Measurements from ENCODE around the gene GDI1.
A peak's percentile ranks its signal among the peaks of the same experiment; 100 is the strongest.

The GDI1 gene

DNA sequence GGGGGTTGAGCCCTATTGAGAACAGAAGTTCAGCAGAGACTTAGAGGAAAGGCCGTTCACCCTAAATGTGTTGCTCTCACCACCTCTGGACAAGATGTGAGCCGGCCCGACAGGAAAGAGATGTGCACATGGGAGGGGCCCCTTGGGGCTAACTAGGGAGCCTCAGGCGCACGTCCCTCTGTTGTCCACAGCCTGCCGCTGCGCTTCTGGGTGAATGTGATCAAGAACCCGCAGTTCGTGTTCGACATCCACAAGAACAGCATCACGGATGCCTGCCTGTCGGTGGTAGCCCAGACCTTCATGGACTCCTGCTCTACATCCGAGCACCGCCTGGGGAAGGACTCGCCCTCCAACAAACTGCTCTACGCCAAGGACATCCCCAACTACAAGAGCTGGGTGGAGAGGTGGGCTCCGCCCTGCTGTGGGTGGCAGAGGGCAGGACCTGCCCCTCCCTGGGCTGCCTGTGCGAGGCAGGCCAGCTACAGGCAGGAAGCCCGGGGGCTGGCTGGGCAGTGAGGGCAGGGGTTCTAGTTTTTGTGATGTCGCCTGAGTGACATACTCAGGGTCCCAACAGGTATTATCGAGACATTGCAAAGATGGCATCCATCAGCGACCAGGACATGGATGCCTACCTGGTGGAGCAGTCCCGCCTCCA, 34.1 kb downstream of the GDI1 start:
- no CpG with 5 or more reads among the region's 23 CpGs for WGBS (ENCODE audit: insufficient coverage, insufficient read length)
- H3K27me3 ChIP-seq (ENCODE audit: control insufficient read depth, insufficient read depth, low read length), result no peaks in the 10 kb centered on the region
- peaks cover 27% of the 10 kb centered on the region for H3K36me3 ChIP-seq (ENCODE audit: control insufficient read depth, insufficient read depth, low read length)
- H3K4me1 ChIP-seq (ENCODE audit: control insufficient read depth, insufficient read depth, low read length), result no peaks in the 10 kb centered on the region
- H3K27ac ChIP-seq (ENCODE audit: low read length), result no peak overlapping the region
- H3K4me3 ChIP-seq (ENCODE audit: low read length), result no peak overlapping the region
- DNase-seq (ENCODE audit: low read depth, low spot score), result no peak
- H3K9me3 ChIP-seq (ENCODE audit: control insufficient read depth, insufficient read depth, low read length), result no peaks in the 10 kb centered on the region

DNA sequence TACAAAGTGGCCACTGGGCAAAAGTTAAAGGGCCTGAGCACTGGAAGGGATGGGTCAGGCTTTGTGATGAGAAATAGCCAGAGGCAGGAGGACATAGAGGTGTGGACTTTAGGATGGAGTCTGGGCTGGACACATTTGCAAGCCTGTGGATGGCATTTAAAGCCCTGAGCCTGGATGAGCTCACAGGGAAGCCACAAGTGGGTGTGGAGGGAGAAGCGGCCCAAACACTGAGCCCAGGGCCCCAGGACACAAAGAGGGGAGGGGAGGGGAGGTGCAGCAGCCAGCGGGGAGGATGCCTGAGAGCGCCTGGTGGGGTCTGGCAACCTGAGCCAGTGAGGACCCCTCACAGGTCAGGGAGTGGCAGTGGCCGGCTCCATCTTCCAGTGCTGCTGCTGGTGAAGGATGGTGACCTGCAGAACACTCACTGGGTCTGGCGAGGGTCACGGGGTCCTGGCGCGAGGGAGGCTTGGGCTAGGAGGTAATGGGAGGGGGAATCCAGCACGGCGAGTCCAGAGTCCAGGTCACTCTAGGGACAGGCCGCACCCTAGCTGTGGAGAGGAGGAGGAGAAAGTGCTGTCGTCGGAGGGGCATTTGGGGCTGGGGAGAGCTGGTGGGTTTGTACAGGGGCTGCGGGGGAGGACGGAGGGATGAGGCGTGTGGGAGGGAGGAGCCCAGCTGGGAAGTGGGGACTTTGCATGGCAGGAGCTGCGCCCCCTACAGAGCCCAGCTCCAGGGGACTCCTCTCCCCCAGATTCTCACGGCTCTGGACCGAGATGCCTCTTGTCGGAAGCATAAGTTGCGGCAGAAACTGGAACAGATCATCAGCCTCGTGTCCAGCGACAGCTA, 35.1 kb downstream of the GDI1 start:
- Histone ChIP-seq H3K36me3 (ENCODE audit: control insufficient read depth, insufficient read depth, low read length) (peaks cover 22% of the 10 kb centered on the region), H3K4me1 (ENCODE audit: control insufficient read depth, insufficient read depth, low read length) (no peaks in the 10 kb centered on the region), H3K4me3 (ENCODE audit: low read length) (no peak overlapping the region), H3K9me3 (ENCODE audit: control insufficient read depth, insufficient read depth, low read length) (no peaks in the 10 kb centered on the region), H3K27ac (ENCODE audit: low read length) (no peak overlapping the region), H3K27me3 (ENCODE audit: control insufficient read depth, insufficient read depth, low read length) (no peaks in the 10 kb centered on the region)
- no peak for DNase-seq (ENCODE audit: low read depth, low spot score)
- no CpG with 5 or more reads among the region's 23 CpGs for WGBS (ENCODE audit: insufficient coverage, insufficient read length)

- no peaks in the 10 kb centered on the region for H3K4me1 ChIP-seq (ENCODE audit: control insufficient read depth, insufficient read depth, low read length)
- no CpG with 5 or more reads among the region's 28 CpGs for WGBS (ENCODE audit: insufficient coverage, insufficient read length)
- no peak for DNase-seq (ENCODE audit: low read depth, low spot score)
- H3K9me3 ChIP-seq (ENCODE audit: control insufficient read depth, insufficient read depth, low read length), result no peaks in the 10 kb centered on the region
- peaks cover 16% of the 10 kb centered on the region for H3K36me3 ChIP-seq (ENCODE audit: control insufficient read depth, insufficient read depth, low read length)
- no peaks in the 10 kb centered on the region for H3K27me3 ChIP-seq (ENCODE audit: control insufficient read depth, insufficient read depth, low read length)
- no peak overlapping the region for H3K4me3 ChIP-seq (ENCODE audit: low read length)
- H3K27ac ChIP-seq (ENCODE audit: low read length), result no peak overlapping the region
These were observed 36.0 kb downstream of the GDI1 start for GRCh38 chrX:154472685-154473632.

GRCh38 chrX:154473683-154474082, 36.7 kb downstream of the GDI1 start:
- Histone ChIP-seq H3K9me3 (ENCODE audit: control insufficient read depth, insufficient read depth, low read length) (no peaks in the 10 kb centered on the region), H3K4me1 (ENCODE audit: control insufficient read depth, insufficient read depth, low read length) (no peaks in the 10 kb centered on the region), H3K27ac (ENCODE audit: low read length) (no peak overlapping the region), H3K36me3 (ENCODE audit: control insufficient read depth, insufficient read depth, low read length) (peaks cover 11% of the 10 kb centered on the region), H3K27me3 (ENCODE audit: control insufficient read depth, insufficient read depth, low read length) (no peaks in the 10 kb centered on the region), H3K4me3 (ENCODE audit: low read length) (no peak overlapping the region)
- no peak for DNase-seq (ENCODE audit: low read depth, low spot score)
- no CpG with 5 or more reads among the region's 7 CpGs for WGBS (ENCODE audit: insufficient coverage, insufficient read length)

GRCh38 chrX:154476821-154477220, 39.9 kb downstream of the GDI1 start:
- DNase-seq (ENCODE audit: low read depth, low spot score), result no peak
- no peaks in the 10 kb centered on the region for H3K9me3 ChIP-seq (ENCODE audit: control insufficient read depth, insufficient read depth, low read length)
- H3K4me1 ChIP-seq (ENCODE audit: control insufficient read depth, insufficient read depth, low read length), result no peaks in the 10 kb centered on the region
- no peaks in the 10 kb centered on the region for H3K27me3 ChIP-seq (ENCODE audit: control insufficient read depth, insufficient read depth, low read length)
- no peak overlapping the region for H3K4me3 ChIP-seq (ENCODE audit: low read length)
- H3K36me3 ChIP-seq (ENCODE audit: control insufficient read depth, insufficient read depth, low read length), result no peaks in the 10 kb centered on the region
- no peak overlapping the region for H3K27ac ChIP-seq (ENCODE audit: low read length)
- WGBS (ENCODE audit: insufficient coverage, insufficient read length), result no CpG with 5 or more reads among the region's 8 CpGs

DNA sequence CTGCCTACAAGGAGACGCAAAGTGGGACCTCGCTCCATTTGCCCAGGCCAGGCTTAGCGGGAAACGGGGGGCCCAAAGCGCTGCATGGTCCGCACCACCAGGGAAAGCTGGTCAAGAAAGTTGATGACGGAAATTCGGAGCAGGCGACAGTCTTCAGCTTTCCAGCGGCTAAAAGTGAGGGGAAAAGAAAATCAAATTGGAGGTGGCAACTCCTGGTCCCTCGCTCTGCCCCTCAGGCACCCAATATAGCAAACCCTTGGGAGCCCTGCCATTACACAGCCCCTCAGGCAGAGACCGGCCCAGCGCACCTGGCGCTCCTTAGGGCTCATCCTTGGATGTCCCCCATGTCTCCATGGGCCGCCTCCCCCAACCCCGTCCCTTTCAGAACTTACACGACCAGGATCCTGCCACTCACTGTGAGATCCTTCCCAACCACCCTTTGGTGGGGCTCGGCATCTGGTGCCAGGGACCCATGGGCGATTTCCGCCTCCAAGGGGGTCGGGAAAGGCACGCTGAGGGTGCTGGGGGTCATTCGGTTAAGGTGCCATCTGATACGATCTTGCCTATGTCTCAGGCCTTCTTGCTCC, 41.0 kb downstream of the GDI1 start:
- no peak for DNase-seq (ENCODE audit: low read depth, low spot score)
- Histone ChIP-seq H3K4me1 (ENCODE audit: control insufficient read depth, insufficient read depth, low read length) (no peaks in the 10 kb centered on the region), H3K36me3 (ENCODE audit: control insufficient read depth, insufficient read depth, low read length) (no peaks in the 10 kb centered on the region), H3K9me3 (ENCODE audit: control insufficient read depth, insufficient read depth, low read length) (no peaks in the 10 kb centered on the region), H3K27ac (ENCODE audit: low read length) (no peak overlapping the region), H3K4me3 (ENCODE audit: low read length) (peak overlapping the region; percentile 78; the same call in 1 of the 2 replicates), H3K27me3 (ENCODE audit: control insufficient read depth, insufficient read depth, low read length) (no peaks in the 10 kb centered on the region)
- no CpG with 5 or more reads among the region's 24 CpGs for WGBS (ENCODE audit: insufficient coverage, insufficient read length)

DNA sequence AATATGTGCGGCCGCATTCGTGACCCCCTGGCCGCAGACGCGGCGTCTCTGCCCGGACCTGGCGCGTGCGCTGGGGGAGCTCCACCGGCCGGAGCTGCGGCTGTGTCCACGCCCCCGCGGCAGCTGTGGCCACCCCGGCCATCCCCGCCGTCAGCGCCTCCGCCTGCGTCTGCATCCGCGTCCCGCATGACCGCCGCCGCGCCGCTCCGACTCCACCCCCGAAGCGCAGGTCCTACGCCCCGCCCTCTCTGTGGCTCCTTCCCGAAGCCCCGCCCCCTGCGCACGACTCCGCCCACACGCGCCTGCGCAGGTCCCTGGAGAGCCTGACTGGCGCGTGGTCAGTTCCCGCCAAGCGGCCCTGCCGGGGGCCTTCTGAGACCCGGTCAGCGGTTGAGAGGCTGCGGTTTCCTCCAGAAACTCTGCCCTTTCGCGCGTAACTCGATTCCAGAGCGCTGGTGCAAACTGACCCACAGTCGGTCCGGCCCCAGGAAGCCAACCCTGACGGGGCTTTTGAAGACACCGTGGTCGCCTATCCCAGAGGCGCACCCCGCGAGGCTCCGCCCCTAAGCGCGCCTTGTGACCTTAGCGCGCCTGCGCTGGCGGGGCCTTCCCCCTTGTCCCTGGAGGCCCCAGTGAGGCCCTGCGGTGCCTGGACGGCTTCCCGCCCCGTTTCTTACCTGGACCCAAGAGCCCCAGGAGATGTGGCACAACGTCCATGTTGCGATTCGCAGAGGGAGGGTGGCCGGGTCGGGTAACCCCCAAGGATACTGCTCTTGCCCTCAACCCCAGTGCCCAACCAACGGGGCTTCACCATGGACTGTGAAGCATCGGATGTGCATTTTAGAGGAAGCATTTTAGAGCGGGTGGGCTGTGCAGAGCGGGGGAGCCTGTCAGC, 42.0 kb downstream of the GDI1 start, which contains the start of gene LAGE3:
Gene LAGE3 (minus strand): TSS at position 554 of the 895 bp plus-strand sequence. CDS start 366 bp downstream, at position 188.
- H3K27ac ChIP-seq (ENCODE audit: low read length), result no peak within 1 kb of the TSS
- WGBS (ENCODE audit: insufficient coverage, insufficient read length), result no CpG with 5 or more reads among the region's 85 CpGs
- no peak for DNase-seq (ENCODE audit: low read depth, low spot score)

GRCh38 chrX:154481195-154481594, 44.2 kb downstream of the GDI1 start:
- Histone ChIP-seq H3K27me3 (ENCODE audit: control insufficient read depth, insufficient read depth, low read length) (no peaks in the 10 kb centered on the region), H3K4me1 (ENCODE audit: control insufficient read depth, insufficient read depth, low read length) (no peaks in the 10 kb centered on the region), H3K36me3 (ENCODE audit: control insufficient read depth, insufficient read depth, low read length) (0 out of 2 replicates have a peak, but pooled peaks cover 3% of the 10 kb centered on the region), H3K9me3 (ENCODE audit: control insufficient read depth, insufficient read depth, low read length) (no peaks in the 10 kb centered on the region), H3K27ac (ENCODE audit: low read length) (no peak overlapping the region), H3K4me3 (ENCODE audit: low read length) (no peak overlapping the region)
- WGBS (ENCODE audit: insufficient coverage, insufficient read length), result no CpG with 5 or more reads among the region's 5 CpGs
- no peak for DNase-seq (ENCODE audit: low read depth, low spot score)

More for the DNA sequence above, 42.0 kb downstream of the GDI1 start, which contains the start of gene LAGE3:
- Histone ChIP-seq H3K4me1 (ENCODE audit: control insufficient read depth, insufficient read depth, low read length) (no peaks in the 10 kb centered on the region), H3K9me3 (ENCODE audit: control insufficient read depth, insufficient read depth, low read length) (no peaks in the 10 kb centered on the region), H3K36me3 (ENCODE audit: control insufficient read depth, insufficient read depth, low read length) (no peaks in the 10 kb centered on the region), H3K4me3 (ENCODE audit: low read length) (peak within 1 kb of the TSS; percentile 78; the same call in 1 of the 2 replicates), H3K27me3 (ENCODE audit: control insufficient read depth, insufficient read depth, low read length) (no peaks in the 10 kb centered on the region)

DNA sequence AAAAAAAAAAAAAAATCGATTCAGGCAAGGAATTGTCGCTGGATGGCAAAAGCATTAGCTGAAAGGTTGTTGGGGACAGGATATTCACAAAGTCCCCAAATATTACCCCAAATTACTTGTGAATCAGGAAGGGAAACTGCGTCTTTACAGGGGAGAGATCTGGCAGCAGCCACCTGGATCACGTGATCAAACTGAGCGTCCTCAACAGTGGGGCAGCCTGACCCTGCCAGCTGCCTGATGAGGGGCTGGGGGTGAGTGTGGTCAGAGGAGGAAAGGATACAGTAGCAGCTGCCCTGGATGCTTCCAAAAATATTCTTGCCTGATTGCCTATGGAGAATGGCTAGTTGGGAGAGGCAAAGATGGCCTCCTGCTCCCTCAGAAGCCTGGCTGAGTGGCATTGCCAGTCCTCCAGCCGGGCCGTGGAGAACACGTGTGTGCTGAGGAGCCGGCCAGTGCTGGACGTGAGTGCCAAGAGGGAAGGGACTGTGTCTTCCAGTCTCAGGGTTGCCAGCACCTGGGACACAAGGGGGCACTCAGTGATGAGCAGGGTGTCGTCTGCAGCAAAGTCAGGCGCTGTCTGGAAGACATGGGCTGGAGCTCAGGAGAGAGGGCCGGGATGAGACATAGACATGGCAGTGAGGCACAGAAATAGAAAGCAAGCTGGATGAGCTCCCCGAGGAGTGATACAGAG, 45.1 kb downstream of the GDI1 start:
- H3K27ac ChIP-seq (ENCODE audit: low read length), result no peak overlapping the region
- H3K4me3 ChIP-seq (ENCODE audit: low read length), result no peak overlapping the region
- no CpG with 5 or more reads among the region's 14 CpGs for whole genome bisulfite sequencing (ENCODE audit: insufficient coverage, insufficient read length)

More for the DNA sequence above, 45.1 kb downstream of the GDI1 start:
- Histone ChIP-seq H3K9me3 (ENCODE audit: control insufficient read depth, insufficient read depth, low read length) (no peaks in the 10 kb centered on the region), H3K4me1 (ENCODE audit: control insufficient read depth, insufficient read depth, low read length) (peaks cover 2% of the 10 kb centered on the region; the same call in 1 of the 2 replicates), H3K36me3 (ENCODE audit: control insufficient read depth, insufficient read depth, low read length) (0 out of 2 replicates have a peak, but pooled peaks cover 3% of the 10 kb centered on the region), H3K27me3 (ENCODE audit: control insufficient read depth, insufficient read depth, low read length) (no peaks in the 10 kb centered on the region)
- DNase-seq (ENCODE audit: low read depth, low spot score), result no peak

Measured in iPS DF 6.9 (cell line).